22Rv1 (cell line): ENCODE results near the gene SHROOM4.

Experiments
- H3K27ac ChIP-seq: fragments of 450-650 bp; 2 replicates; pipeline ENCODE4 v1.5.1; 2017
- ZFX ChIP-seq: fragments of 450-650 bp; IDR thresholded peaks from 2 replicates; pipeline ENCODE4 v1.6.1; 2017; ENCODE audit warnings: antibody characterized with exemption, borderline replicate concordance
- TF ChIP-seq, protein P1 (sequence below): fragments of 450-650 bp; IDR thresholded peaks from 2 replicates; pipeline ENCODE4 v1.5.1; 2017; ENCODE audit warnings: mild to moderate bottlenecking

SHROOM4 gene

DNA sequence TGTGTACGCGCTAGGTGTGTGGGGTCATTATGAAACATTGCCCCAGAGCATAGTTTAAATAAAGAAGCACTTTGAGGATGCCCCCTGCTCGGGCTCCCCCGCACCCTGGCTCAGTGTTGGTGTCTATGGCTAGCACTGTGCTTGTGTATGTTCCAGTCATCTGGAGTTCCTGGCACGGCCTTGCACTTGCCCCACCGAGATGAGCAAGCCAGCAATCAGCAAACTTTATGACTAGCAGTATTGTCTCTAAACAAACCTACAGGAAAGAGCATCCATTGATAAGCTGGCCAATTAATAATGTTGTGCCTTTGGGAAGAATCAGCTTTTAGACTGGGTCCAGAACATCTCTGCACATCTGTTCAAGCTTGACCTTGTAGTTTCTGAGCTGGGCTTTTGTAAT, 707 bp upstream of the SHROOM4 start:
- no peak for TF ChIP-seq ZFX
- TF ChIP-seq, protein P1, sequence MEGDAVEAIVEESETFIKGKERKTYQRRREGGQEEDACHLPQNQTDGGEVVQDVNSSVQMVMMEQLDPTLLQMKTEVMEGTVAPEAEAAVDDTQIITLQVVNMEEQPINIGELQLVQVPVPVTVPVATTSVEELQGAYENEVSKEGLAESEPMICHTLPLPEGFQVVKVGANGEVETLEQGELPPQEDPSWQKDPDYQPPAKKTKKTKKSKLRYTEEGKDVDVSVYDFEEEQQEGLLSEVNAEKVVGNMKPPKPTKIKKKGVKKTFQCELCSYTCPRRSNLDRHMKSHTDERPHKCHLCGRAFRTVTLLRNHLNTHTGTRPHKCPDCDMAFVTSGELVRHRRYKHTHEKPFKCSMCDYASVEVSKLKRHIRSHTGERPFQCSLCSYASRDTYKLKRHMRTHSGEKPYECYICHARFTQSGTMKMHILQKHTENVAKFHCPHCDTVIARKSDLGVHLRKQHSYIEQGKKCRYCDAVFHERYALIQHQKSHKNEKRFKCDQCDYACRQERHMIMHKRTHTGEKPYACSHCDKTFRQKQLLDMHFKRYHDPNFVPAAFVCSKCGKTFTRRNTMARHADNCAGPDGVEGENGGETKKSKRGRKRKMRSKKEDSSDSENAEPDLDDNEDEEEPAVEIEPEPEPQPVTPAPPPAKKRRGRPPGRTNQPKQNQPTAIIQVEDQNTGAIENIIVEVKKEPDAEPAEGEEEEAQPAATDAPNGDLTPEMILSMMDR, result no peak
- H3K27ac ChIP-seq, result no peak overlapping the region

- TF ChIP-seq ZFX, result no peak
- TF ChIP-seq, protein P1, result no peak
- H3K27ac ChIP-seq, result no peak overlapping the region
Observed at GRCh38 chrX:50812995-50813842, 775 bp downstream of the SHROOM4 start.

- H3K27ac ChIP-seq, result no peak overlapping the region
- TF ChIP-seq, protein P1, result no peak
- no peak for TF ChIP-seq ZFX
Observed at GRCh38 chrX:50805276-50805675, 8.7 kb downstream of the SHROOM4 start.

GRCh38 chrX:50801135-50801534, 12.9 kb downstream of the SHROOM4 start:
- H3K27ac ChIP-seq, result no peak overlapping the region
- TF ChIP-seq, protein P1, result no peak
- no peak for TF ChIP-seq ZFX

DNA sequence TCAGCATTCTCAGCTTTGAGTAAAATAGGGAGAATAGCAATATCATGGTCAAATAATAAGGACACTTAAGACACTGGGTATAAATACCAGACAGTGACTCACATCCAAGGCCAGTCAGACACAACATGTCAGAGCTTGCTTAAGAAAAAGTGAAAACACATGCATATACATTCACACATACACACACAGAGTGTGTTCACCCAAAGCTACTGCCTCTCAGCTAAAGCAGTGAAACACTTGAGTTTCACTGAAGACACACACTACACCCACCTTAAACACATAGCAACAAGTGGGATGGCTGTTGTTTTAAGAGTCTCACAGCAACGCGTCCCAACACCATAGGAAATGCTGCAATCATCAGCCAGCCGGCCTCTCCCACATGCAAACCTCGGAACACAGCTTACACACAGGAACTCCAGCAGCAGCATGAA, 14.4 kb downstream of the SHROOM4 start:
- no peak overlapping the region for H3K27ac ChIP-seq
- TF ChIP-seq, protein P1, result no peak
- no peak for TF ChIP-seq ZFX

- H3K27ac ChIP-seq, result no peak overlapping the region
- TF ChIP-seq, protein P1, result no peak
- TF ChIP-seq ZFX, result no peak
Observed at GRCh38 chrX:50798783-50799182, 15.2 kb downstream of the SHROOM4 start.

GRCh38 chrX:50787099-50787498, 26.9 kb downstream of the SHROOM4 start:
- no peak overlapping the region for H3K27ac ChIP-seq
- TF ChIP-seq, protein P1, result no peak
- TF ChIP-seq ZFX, result no peak
